HG02588 (cell line): ENCODE measurements around the gene TOP3A.

Source experiments
- ATAC-seq: cut with Tn5 transposase; IDR thresholded peaks from one replicate; pipeline ENCODE4 v1.9.1; 2021; ENCODE audit warnings: mild to moderate bottlenecking, moderate library complexity; ENCODE audit not compliant: unreplicated experiment

Gene TOP3A

GRCh38 chr17:18235743-18236256 is 79.0 kb downstream of the TOP3A start:
- ATAC-seq: no peak

- no peak for ATAC-seq
Measured at GRCh38 chr17:18234853-18235380, 79.9 kb downstream of the TOP3A start.

- no peak for ATAC-seq
Measured at GRCh38 chr17:18233803-18234518, 80.8 kb downstream of the TOP3A start.

- ATAC-seq: no peak
Measured at GRCh38 chr17:18231164-18231563, 83.6 kb downstream of the TOP3A start.

GRCh38 chr17:18230288-18231141 is 84.3 kb downstream of the TOP3A start:
- ATAC-seq: no peak

- no peak for ATAC-seq
Measured at GRCh38 chr17:18229771-18230170, 85.0 kb downstream of the TOP3A start.

GRCh38 chr17:18229254-18229653 is 85.5 kb downstream of the TOP3A start:
- no peak for ATAC-seq

- ATAC-seq: no peak
Measured at GRCh38 chr17:18228176-18228682, 86.6 kb downstream of the TOP3A start.

- no peak for ATAC-seq
Measured at GRCh38 chr17:18227635-18228034, 87.2 kb downstream of the TOP3A start.

GRCh38 chr17:18226284-18226945 is 88.4 kb downstream of the TOP3A start:
- ATAC-seq: no peak

GRCh38 chr17:18225642-18226283 is 89.0 kb downstream of the TOP3A start:
- ATAC-seq: peak; percentile 28

- ATAC-seq: peak; percentile 85
Measured at GRCh38 chr17:18225121-18225641, 89.6 kb downstream of the TOP3A start, which contains the start of gene LLGL1. LLGL1 (plus strand) TSS chr17:18225635; CDS start chr17:18225683, 48 bp downstream.

- ATAC-seq: no peak
Measured at GRCh38 chr17:18224387-18225120, 90.2 kb downstream of the TOP3A start.

GRCh38 chr17:18224053-18224386 is 90.8 kb downstream of the TOP3A start:
- no peak for ATAC-seq
